Mucosa of descending colon (tissue), 3 donors: Measurements from ENCODE around the gene HES4. TPM values are rescaled to one million over a fixed set of nuclear protein-coding genes. Genes with fewer than 3 reads are reported as not detected.

Experiments
- ATAC-seq: fragments of 200-7000 bp; cut with Tn5 transposase; one replicate; pipeline ENCODE4 v1.9.1; 2020; ENCODE audit warnings: mild to moderate bottlenecking, moderate library complexity
- DNase-seq, 3 donors: peaks; one replicate each; pipeline ENCODE4 v3.0.0-alpha.2; 2020
- H3K36me3 ChIP-seq: fragments of 200-600 bp; one replicate; pipeline ENCODE4 v1.8.0; 2021; ENCODE audit warnings: low read depth, mild to moderate bottlenecking
- H3K4me1 ChIP-seq: fragments of 200-600 bp; one replicate; pipeline ENCODE4 v1.8.0; 2021; ENCODE audit warnings: low read depth, mild to moderate bottlenecking
- H3K4me3 ChIP-seq: fragments of 200-600 bp; one replicate; pipeline ENCODE4 v1.8.0; 2021; ENCODE audit warnings: mild to moderate bottlenecking
- H3K9me3 ChIP-seq: fragments of 200-600 bp; one replicate; pipeline ENCODE4 v1.8.0; 2021; ENCODE audit warnings: mild to moderate bottlenecking
- intact Hi-C, 2 donors: fragments of 100-400 bp; cut with DNase I in 1 of 2; cut with micrococcal nuclease in 1 of 2; formaldehyde crosslinking; loops; one replicate each; pipeline versions ENCODE4 v1.11.0 to v1.11.1; 2022; cut with DNase I, micrococcal nuclease
- total RNA-seq, 3 donors: library from RNA; stranded (reverse); fragmentation: NEBNext Ultra II Directional in 2 of 3; extraction: Animal tissue kit (Norgen Biotek cat#: 25700) in 2 of 3; gene quantifications; one replicate each; pipeline versions ENCODE4 v1.2.1 to v1.2.4, GENCODE V29; 2021 to 2023
- TF ChIP-seq, protein P1 (sequence below): fragments of 200-600 bp; IDR thresholded peaks from one replicate; pipeline ENCODE4 v1.8.0; 2022; ENCODE audit warnings: antibody characterized with exemption, mild to moderate bottlenecking
- donor health status: DM: no; HTN: no; CAD: no; lungs with moderate emphysema.
- donor health status: DM: no; HTN: no; CAD: no.
- donor health status: DM: no; HTN: yes; CAD: no.

Gene HES4
- total RNA-seq, 3 donors from 2014 or later = 10.3 to 22.7 (median 21.1) TPM

DNA sequence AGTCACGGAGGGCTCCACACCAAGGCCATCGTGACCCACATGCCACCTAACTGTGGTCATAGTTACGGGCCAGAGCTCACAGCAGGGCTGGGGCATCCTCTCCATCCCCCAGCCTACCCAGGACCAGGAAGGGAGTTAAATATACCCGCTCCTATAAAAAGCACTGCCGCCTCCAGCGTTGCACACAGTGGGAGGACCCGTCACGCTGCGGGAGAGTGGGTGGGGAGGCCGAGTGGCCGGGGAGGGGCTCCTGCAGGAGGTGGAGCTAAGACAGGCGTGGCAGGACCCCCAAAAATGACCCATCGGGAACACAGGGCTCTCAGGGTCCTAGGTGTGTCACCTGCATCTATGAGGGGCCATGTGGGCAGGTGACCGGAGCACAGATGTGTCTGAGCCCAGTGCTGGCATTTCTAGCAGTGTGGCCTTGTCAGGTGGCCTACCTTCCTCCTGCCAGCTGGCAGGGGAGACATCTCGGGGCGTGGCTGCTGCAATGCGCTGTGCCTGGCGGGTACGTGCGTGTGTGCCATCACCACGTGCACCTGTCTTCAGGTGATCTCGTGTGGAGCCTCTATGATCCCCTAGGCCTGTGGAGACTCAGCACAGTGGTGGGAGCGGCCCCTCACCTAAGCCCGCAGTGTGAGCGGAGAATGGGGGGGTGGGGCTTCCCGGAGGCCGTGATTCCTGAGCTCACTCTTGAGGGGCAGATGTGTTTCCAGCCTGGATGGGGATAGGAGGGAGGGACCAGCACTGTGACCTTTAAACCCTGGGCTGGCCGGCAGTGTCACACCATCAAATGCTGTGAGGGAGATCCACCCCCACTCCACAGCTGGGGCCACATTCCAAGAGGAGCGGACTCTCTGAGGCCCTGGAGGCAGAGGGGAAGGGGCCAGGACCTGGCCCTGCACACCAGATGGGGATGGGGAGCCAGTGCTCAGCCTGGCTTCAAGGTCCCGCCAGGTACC lies 37.8 kb upstream of the HES4 start:
- ATAC-seq (no peak), DNase-seq (no peak)
- H3K9me3 ChIP-seq = no peaks in the 10 kb centered on the region
- H3K4me3 ChIP-seq = no peak overlapping the region
- H3K36me3 ChIP-seq = no peaks in the 10 kb centered on the region
- H3K4me1 ChIP-seq = peaks cover 22% of the 10 kb centered on the region
- TF ChIP-seq, protein P1, sequence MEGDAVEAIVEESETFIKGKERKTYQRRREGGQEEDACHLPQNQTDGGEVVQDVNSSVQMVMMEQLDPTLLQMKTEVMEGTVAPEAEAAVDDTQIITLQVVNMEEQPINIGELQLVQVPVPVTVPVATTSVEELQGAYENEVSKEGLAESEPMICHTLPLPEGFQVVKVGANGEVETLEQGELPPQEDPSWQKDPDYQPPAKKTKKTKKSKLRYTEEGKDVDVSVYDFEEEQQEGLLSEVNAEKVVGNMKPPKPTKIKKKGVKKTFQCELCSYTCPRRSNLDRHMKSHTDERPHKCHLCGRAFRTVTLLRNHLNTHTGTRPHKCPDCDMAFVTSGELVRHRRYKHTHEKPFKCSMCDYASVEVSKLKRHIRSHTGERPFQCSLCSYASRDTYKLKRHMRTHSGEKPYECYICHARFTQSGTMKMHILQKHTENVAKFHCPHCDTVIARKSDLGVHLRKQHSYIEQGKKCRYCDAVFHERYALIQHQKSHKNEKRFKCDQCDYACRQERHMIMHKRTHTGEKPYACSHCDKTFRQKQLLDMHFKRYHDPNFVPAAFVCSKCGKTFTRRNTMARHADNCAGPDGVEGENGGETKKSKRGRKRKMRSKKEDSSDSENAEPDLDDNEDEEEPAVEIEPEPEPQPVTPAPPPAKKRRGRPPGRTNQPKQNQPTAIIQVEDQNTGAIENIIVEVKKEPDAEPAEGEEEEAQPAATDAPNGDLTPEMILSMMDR = no peak
- intact Hi-C loops = no loop called here

DNA sequence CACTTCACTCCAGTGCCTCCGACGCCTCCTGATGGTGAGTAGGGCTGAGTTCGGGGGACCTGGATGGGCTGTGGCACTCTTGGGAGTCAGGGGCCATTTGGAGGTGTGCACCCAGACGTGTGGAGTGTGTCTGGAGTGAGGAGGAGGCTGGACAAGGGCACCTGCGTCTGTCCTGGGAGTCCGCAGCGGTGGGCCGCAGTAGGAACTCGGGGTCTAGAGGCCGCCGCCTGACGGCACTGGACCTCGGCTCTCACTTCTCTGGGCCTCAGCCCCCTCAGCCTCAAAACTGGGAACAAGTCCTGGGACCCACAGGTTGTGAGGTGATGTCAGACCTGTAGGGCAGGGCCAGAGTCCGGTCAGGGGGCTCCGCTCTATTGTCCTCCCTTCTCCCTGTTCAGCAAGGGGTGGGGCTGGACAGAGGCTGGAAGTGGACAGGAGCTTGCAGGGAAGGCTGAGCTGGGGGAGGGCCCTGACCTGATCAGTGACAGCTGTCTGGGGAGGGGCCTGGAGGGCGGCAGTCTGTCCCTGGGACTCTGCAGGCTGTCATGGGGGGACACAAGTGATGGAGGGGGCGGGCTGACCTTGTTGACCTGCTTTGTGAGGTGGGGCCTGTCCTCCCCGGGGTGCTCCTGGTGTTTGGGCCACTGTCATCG lies 35.5 kb upstream of the HES4 start:
- no peak for ATAC-seq
- intact Hi-C loops = no loop called here
- TF ChIP-seq, protein P1 = no peak

DNA sequence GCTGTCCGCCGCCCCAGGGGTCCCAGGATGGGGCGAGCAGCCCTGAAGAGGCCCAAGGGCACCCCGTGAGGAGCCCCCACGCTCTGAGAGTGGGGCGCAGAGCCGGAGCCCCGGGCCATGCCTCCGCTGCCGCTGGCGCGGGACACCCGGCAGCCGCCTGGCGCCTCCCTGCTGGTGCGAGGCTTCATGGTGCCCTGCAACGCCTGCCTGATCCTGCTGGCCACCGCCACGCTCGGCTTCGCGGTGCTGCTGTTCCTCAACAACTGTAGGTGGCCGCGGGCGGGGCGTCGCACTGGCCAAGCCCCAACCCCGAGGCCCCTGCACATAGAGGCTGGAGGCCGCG lies 34.5 kb upstream of the HES4 start:
- H3K4me1 ChIP-seq = peaks cover 15% of the 10 kb centered on the region
- TF ChIP-seq, protein P1 = no peak
- H3K36me3 ChIP-seq = no peaks in the 10 kb centered on the region
- ATAC-seq = no peak
- intact Hi-C loops = no loop called here
- no peaks in the 10 kb centered on the region for H3K9me3 ChIP-seq
- DNase-seq = no peak
- H3K4me3 ChIP-seq = no peak overlapping the region

More for the DNA sequence above, 35.5 kb upstream of the HES4 start:
- H3K9me3 ChIP-seq = no peaks in the 10 kb centered on the region
- H3K4me1 ChIP-seq = peaks cover 23% of the 10 kb centered on the region
- no peak overlapping the region for H3K4me3 ChIP-seq
- DNase-seq = no peak
- H3K36me3 ChIP-seq = no peaks in the 10 kb centered on the region

DNA sequence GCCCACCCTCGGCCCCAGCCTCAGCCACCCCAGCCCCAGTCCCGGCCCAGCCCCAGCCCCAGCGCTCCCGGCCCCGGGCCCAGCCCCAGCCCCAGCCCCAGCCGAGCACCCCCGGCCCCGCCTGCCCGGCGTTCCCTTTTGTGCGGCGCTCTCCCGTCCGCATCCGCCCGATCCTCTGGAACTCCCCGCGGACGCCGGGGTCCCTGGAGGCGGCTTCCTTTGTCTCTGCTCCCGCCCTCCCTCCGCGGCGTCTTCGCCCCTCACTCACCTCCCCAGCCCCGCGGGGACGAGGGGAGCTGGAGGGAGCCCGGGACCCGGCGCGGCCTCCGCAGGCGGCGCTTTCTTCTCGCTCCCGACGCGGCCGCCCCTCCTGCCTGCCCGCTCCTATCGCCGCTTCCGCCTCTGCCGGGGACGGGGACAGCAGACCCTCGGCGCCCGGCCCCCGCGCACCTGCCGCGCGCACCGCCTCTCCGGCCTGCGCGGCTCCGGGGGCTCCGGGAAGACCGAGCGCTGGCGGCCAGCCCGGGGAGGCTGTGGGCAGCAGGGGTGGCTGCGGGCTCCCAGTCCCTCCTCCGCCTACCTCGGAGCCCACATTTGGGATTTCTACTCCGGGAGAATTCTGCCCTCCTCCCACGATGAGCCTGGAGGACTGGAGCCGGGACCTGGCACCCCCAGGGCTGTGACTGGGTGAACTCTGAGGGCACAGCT lies 34.0 kb upstream of the HES4 start:
- intact Hi-C loops = no loop called here
- peak; percentile 4 for ATAC-seq
- DNase-seq = no peak
- TF ChIP-seq, protein P1 = no peak
- H3K4me1 ChIP-seq = peaks cover 15% of the 10 kb centered on the region
- H3K9me3 ChIP-seq = no peaks in the 10 kb centered on the region
- H3K36me3 ChIP-seq = no peaks in the 10 kb centered on the region
- no peak overlapping the region for H3K4me3 ChIP-seq

DNA sequence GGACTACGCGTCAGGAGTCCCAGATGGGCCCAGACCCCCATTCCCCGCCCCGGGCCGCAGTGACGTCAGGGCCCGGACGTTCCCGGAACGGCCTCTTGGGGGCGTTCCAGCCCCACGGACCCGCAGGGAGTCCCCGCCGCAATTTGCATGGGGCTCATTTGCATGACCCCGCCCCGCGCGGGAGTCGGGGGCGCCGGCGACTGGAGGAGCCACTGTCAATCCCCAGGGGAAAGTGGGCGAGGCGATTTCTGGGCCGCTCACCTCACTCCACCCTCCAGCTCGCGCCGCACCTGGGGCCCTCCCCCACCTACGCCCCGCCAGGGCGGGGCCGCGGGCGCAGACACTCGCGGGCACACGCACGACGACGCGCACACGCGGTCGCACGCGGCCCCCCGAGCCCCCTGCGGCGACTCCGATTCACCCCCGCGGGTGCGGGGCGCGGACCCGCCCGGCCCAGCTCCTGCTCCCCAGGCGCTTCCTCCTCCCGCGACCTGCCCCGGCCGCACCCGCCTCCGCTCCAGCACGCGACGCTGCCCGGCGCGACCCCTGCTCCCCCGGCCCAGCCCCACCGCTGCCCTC lies 33.2 kb upstream of the HES4 start:
- Histone ChIP-seq H3K4me1 (peaks cover 15% of the 10 kb centered on the region), H3K36me3 (no peaks in the 10 kb centered on the region), H3K4me3 (no peak overlapping the region), H3K9me3 (no peaks in the 10 kb centered on the region)
- intact Hi-C loops = no loop called here
- ATAC-seq = peak; percentile 93
- DNase-seq = peak; percentile 87 to 93 (median 92)
- TF ChIP-seq, protein P1 = peak; percentile 83
